ENCODE data around the gene APC. TPM values are rescaled to one million over a fixed set of nuclear protein-coding genes. Genes with fewer than 3 reads are reported as not detected.
A peak's percentile ranks its signal among the peaks of the same experiment; 100 is the strongest.
"Not testable (repeated sequence)": the region's sequence is repeated elsewhere in the genome, so short reads cannot be mapped to it uniquely, and the experiment has no call there.

APC gene
- total and polyA plus RNA-seq, 4 experiments from 2014 or later: 4.4 to 44.5 (median 31.8) TPM

- POLR2A ChIA-PET (ENCODE audit: partially characterized antibody): interaction anchor here (0.7 to 3.1 kb wide), 20 partner anchors 9 to 700 kb away, joined by 3 to 33 read pairs (median 5); partner anchors contain the start of genes DCP2 and REEP5
Observed at GRCh38 chr5:112860571-112860928, 122.9 kb downstream of the APC start.

GRCh38 chr5:112860929-112861637 lies 123.4 kb downstream of the APC start, which contains the start of gene SRP19:
SRP19 (plus strand) TSS chr5:112861287; CDS start chr5:112861377, 90 bp downstream.
- peak within 1 kb of the TSS; percentile 96 to 98 (median 97) for H3K4me3 Mint-ChIP-seq
- CTCF ChIA-PET (ENCODE audit: partially characterized antibody): interaction anchor here (0.8 to 3.9 kb wide), 15 partner anchors 9 to 162 kb away, joined by 3 to 34 read pairs (median 4); partner anchors contain the start of genes DCP2 and REEP5
- peaks cover 19 to 36% (median 30%) of the 10 kb centered on the region in 4 donors for H3K4me1 Mint-ChIP-seq

More at GRCh38 chr5:112860571-112860928, 122.9 kb downstream of the APC start:
- peaks cover 32% of the 10 kb centered on the region for H3K4me1 ChIP-seq (ENCODE audit: insufficient read depth, low read length)
- DNase-seq; H3K9me3 ChIP-seq (ENCODE audit: control insufficient read depth in 1 of 2, low read length in 2 of 2); H3K9me3 Mint-ChIP-seq; H3K27me3 Mint-ChIP-seq; H3K27me3 ChIP-seq (ENCODE audit: insufficient read depth, low read length): not testable (repeated sequence)
- H3K27ac ChIP-seq (ENCODE audit: low read depth, low read length): peak overlapping the region; percentile 97
- peak overlapping the region; percentile 71 to 95 for H3K4me3 ChIP-seq (ENCODE audit: low read length in 2 of 2)
- Mint-ChIP-seq H3K27ac (peak overlapping the region; percentile 98 to 99 (median 98)), H3K4me3 (peak overlapping the region; percentile 96 to 98 (median 97)), H3K36me3 (peaks cover 12 to 35% of the 10 kb centered on the region in 2 donors), H3K4me1 (peaks cover 19 to 36% (median 30%) of the 10 kb centered on the region in 4 donors)
- intact Hi-C loops (cut with micrococcal nuclease): loop anchor here (5.0 kb wide), 1 partner anchor 102 kb away; no protein-coding TSS in a partner anchor
- CTCF ChIA-PET (ENCODE audit: partially characterized antibody): interaction anchor here (0.8 to 3.9 kb wide), 15 partner anchors 10 to 163 kb away, joined by 3 to 34 read pairs (median 4); partner anchors contain the start of genes DCP2 and REEP5
- peaks cover 18% of the 10 kb centered on the region for H3K36me3 ChIP-seq (ENCODE audit: insufficient read depth, low read length)

GRCh38 chr5:112861638-112861985 lies 123.9 kb downstream of the APC start:
- ChIA-PET POLR2A (ENCODE audit: partially characterized antibody) (interaction anchor here (0.6 to 3.1 kb wide), 12 partner anchors 12 to 701 kb away, joined by 4 to 33 read pairs (median 7); partner anchors contain the start of genes DCP2 and REEP5), CTCF (ENCODE audit: partially characterized antibody) (interaction anchor here (1.5 to 2.1 kb wide), 4 partner anchors 9 to 102 kb away, joined by 4 to 13 read pairs (median 6); partner anchors contain the start of gene REEP5)
- Mint-ChIP-seq H3K9me3 (no peaks in the 10 kb centered on the region), H3K36me3 (peaks cover 13 to 42% of the 10 kb centered on the region in 2 donors), H3K27me3 (peaks cover 2 to 6% of the 10 kb centered on the region in 2 donors), H3K27ac (peak overlapping the region; percentile 98 to 99 (median 98)), H3K4me3 (peak overlapping the region; percentile 96 to 98 (median 97)), H3K4me1 (peaks cover 20 to 41% (median 32%) of the 10 kb centered on the region in 4 donors)
- intact Hi-C loops (cut with micrococcal nuclease): loop anchor here (1.0 to 5.0 kb wide), 6 partner anchors 13 to 154 kb away; partner anchors contain the start of genes DCP2 and REEP5
- Histone ChIP-seq H3K4me1 (ENCODE audit: insufficient read depth, low read length) (peaks cover 38% of the 10 kb centered on the region), H3K9me3 (ENCODE audit: control insufficient read depth in 1 of 2, low read length in 2 of 2) (no peaks in the 10 kb centered on the region), H3K4me3 (ENCODE audit: low read length in 2 of 2) (peak overlapping the region; percentile 66 to 95), H3K27ac (ENCODE audit: low read depth, low read length) (peak overlapping the region; percentile 97), H3K27me3 (ENCODE audit: insufficient read depth, low read length) (no peaks in the 10 kb centered on the region), H3K36me3 (ENCODE audit: insufficient read depth, low read length) (peaks cover 21% of the 10 kb centered on the region)
- no peak for DNase-seq

More at GRCh38 chr5:112860929-112861637, 123.4 kb downstream of the APC start, which contains the start of gene SRP19:
- DNase-seq: peak; percentile 90 to 93 (median 92)
- Mint-ChIP-seq H3K9me3 (peaks cover 0 to 3% (median 0%) of the 10 kb centered on the region in 8 donors), H3K36me3 (peaks cover 12 to 38% of the 10 kb centered on the region in 2 donors), H3K27me3 (peaks cover 6 to 8% of the 10 kb centered on the region in 2 donors), H3K27ac (peak within 1 kb of the TSS; percentile 98 to 99 (median 98))
- H3K9me3 ChIP-seq (ENCODE audit: control insufficient read depth in 1 of 2, low read length in 2 of 2): no peaks in the 10 kb centered on the region
- intact Hi-C loops (cut with micrococcal nuclease): loop anchor here (1.0 to 5.0 kb wide), 6 partner anchors 13 to 154 kb away; partner anchors contain the start of genes DCP2 and REEP5
- no peaks in the 10 kb centered on the region for H3K27me3 ChIP-seq (ENCODE audit: insufficient read depth, low read length)
- H3K4me3 ChIP-seq (ENCODE audit: low read length in 2 of 2): peak within 1 kb of the TSS; percentile 71 to 95
- H3K36me3 ChIP-seq (ENCODE audit: insufficient read depth, low read length): peaks cover 18% of the 10 kb centered on the region
- peak within 1 kb of the TSS; percentile 97 for H3K27ac ChIP-seq (ENCODE audit: low read depth, low read length)
- H3K4me1 ChIP-seq (ENCODE audit: insufficient read depth, low read length): peaks cover 32% of the 10 kb centered on the region
- POLR2A ChIA-PET (ENCODE audit: partially characterized antibody): interaction anchor here (0.6 to 3.1 kb wide), 21 partner anchors 9 to 700 kb away, joined by 3 to 33 read pairs (median 5); partner anchors contain the start of genes DCP2 and REEP5

GRCh38 chr5:112862085-112862484 lies 124.4 kb downstream of the APC start:
- peak overlapping the region; percentile 97 for H3K27ac ChIP-seq (ENCODE audit: low read depth, low read length)
- H3K27me3 ChIP-seq (ENCODE audit: insufficient read depth, low read length): no peaks in the 10 kb centered on the region
- peaks cover 42% of the 10 kb centered on the region for H3K4me1 ChIP-seq (ENCODE audit: insufficient read depth, low read length)
- H3K9me3 Mint-ChIP-seq: no peaks in the 10 kb centered on the region
- CTCF ChIA-PET (ENCODE audit: partially characterized antibody): interaction anchor here (1.9 to 2.1 kb wide), 3 partner anchors 8 to 59 kb away, joined by 5 to 13 read pairs (median 8); partner anchors contain the start of gene REEP5
- H3K9me3 ChIP-seq (ENCODE audit: control insufficient read depth in 1 of 2, low read length in 2 of 2): no peaks in the 10 kb centered on the region
- no peak for DNase-seq
- H3K4me3 ChIP-seq (ENCODE audit: low read length in 2 of 2): peak overlapping the region; percentile 66 to 95
- peaks cover 17 to 47% of the 10 kb centered on the region in 2 donors for H3K36me3 Mint-ChIP-seq
- peaks cover 25% of the 10 kb centered on the region for H3K36me3 ChIP-seq (ENCODE audit: insufficient read depth, low read length)
- H3K4me1 Mint-ChIP-seq: peaks cover 23 to 46% (median 36%) of the 10 kb centered on the region in 4 donors
- intact Hi-C loops (cut with micrococcal nuclease): loop anchor here (5.0 kb wide), 1 partner anchor 100 kb away; no protein-coding TSS in a partner anchor
- H3K27me3 Mint-ChIP-seq: peaks cover 1 to 6% of the 10 kb centered on the region in 2 donors
- peak overlapping the region; percentile 70 to 99 (median 98) for H3K27ac Mint-ChIP-seq
- peak overlapping the region; percentile 96 to 98 (median 97) for H3K4me3 Mint-ChIP-seq
- POLR2A ChIA-PET (ENCODE audit: partially characterized antibody): interaction anchor here (2.0 to 3.1 kb wide), 3 partner anchors 11 to 68 kb away, joined by 8 to 33 read pairs (median 11); partner anchors contain the start of gene REEP5

GRCh38 chr5:112863549-112863948 lies 125.9 kb downstream of the APC start:
- H3K36me3 Mint-ChIP-seq: peaks cover 25 to 61% of the 10 kb centered on the region in 2 donors
- peak overlapping the region in 6 of 7 donors; percentile 28 to 98 (median 63) for H3K27ac Mint-ChIP-seq
- peaks cover 26 to 49% (median 40%) of the 10 kb centered on the region in 4 donors for H3K4me1 Mint-ChIP-seq
- H3K4me3 ChIP-seq (ENCODE audit: low read length in 2 of 2): no peak overlapping the region
- POLR2A ChIA-PET (ENCODE audit: partially characterized antibody): interaction anchor here (1.5 kb wide), 1 partner anchor 25 kb away, joined by 3 read pairs; no protein-coding TSS in a partner anchor
- intact Hi-C loops (cut with micrococcal nuclease): loop anchor here (5.0 kb wide), 1 partner anchor 99 kb away; no protein-coding TSS in a partner anchor
- H3K9me3 Mint-ChIP-seq: no peaks in the 10 kb centered on the region
- H3K27me3 Mint-ChIP-seq: no peaks in the 10 kb centered on the region
- peak overlapping the region; percentile 97 for H3K27ac ChIP-seq (ENCODE audit: low read depth, low read length)
- no peaks in the 10 kb centered on the region for H3K27me3 ChIP-seq (ENCODE audit: insufficient read depth, low read length)
- H3K9me3 ChIP-seq (ENCODE audit: control insufficient read depth in 1 of 2, low read length in 2 of 2): no peaks in the 10 kb centered on the region
- H3K36me3 ChIP-seq (ENCODE audit: insufficient read depth, low read length): peaks cover 37% of the 10 kb centered on the region
- CTCF ChIA-PET (ENCODE audit: partially characterized antibody): interaction anchor here (1.1 to 1.6 kb wide), 2 partner anchors 10 to 58 kb away, joined by 4 read pairs; partner anchors contain the start of gene REEP5
- H3K4me1 ChIP-seq (ENCODE audit: insufficient read depth, low read length): peaks cover 44% of the 10 kb centered on the region
- peak overlapping the region in 6 of 8 donors; percentile 36 to 98 (median 96) for H3K4me3 Mint-ChIP-seq
- DNase-seq: no peak

- no peak overlapping the region for H3K27ac ChIP-seq (ENCODE audit: low read depth, low read length)
- CTCF ChIA-PET (ENCODE audit: partially characterized antibody): interaction anchor here (0.7 to 1.2 kb wide), 2 partner anchors 16 to 131 kb away, joined by 3 to 4 read pairs; no protein-coding TSS in a partner anchor
- POLR2A ChIA-PET (ENCODE audit: partially characterized antibody): interaction anchor here (0.6 to 1.2 kb wide), 2 partner anchors 16 to 111 kb away, joined by 3 to 5 read pairs; partner anchors contain the start of gene DCP2
- no peak overlapping the region for H3K27ac Mint-ChIP-seq
- no peak overlapping the region for H3K4me3 ChIP-seq (ENCODE audit: low read length in 2 of 2)
- H3K4me1 Mint-ChIP-seq: peaks cover 31 to 63% (median 53%) of the 10 kb centered on the region in 4 donors
- H3K36me3 Mint-ChIP-seq: peaks cover 35 to 74% of the 10 kb centered on the region in 2 donors
- intact Hi-C loops (cut with micrococcal nuclease): no loop called here
- no peak overlapping the region for H3K4me3 Mint-ChIP-seq
- no peak for DNase-seq
- no peaks in the 10 kb centered on the region for H3K27me3 Mint-ChIP-seq
- H3K36me3 ChIP-seq (ENCODE audit: insufficient read depth, low read length): peaks cover 37% of the 10 kb centered on the region
- H3K9me3 Mint-ChIP-seq: no peaks in the 10 kb centered on the region
- no peaks in the 10 kb centered on the region for H3K27me3 ChIP-seq (ENCODE audit: insufficient read depth, low read length)
- H3K4me1 ChIP-seq (ENCODE audit: insufficient read depth, low read length): peaks cover 54% of the 10 kb centered on the region
- H3K9me3 ChIP-seq (ENCODE audit: control insufficient read depth in 1 of 2, low read length in 2 of 2): no peaks in the 10 kb centered on the region
Observed at GRCh38 chr5:112865128-112865527, 127.4 kb downstream of the APC start.

Measured in CD4-positive, alpha-beta memory T cell (primary cell).